Gastroesophageal sphincter (tissue), 4 donors: ENCODE measurements around the gene SGTA. TPM values are rescaled to one million over a fixed set of nuclear protein-coding genes. Genes with fewer than 3 reads are reported as not detected.

Source experiments
- ATAC-seq: fragments of 150-250 bp; one replicate; pipeline ENCODE4 v1.9.1; 2016; ENCODE audit warnings: mild to moderate bottlenecking, moderate library complexity
- H3K27ac ChIP-seq, 4 donors: fragments of 200-600 bp; sonication (generic) in 3 of 4; 1 replicate in 3 of 4; 2 replicates in 1 of 4; pipeline ENCODE4 v1.5.1; 2016 to 2019
- H3K27me3 ChIP-seq: fragments of 200-600 bp; sonication (generic); one replicate; pipeline ENCODE4 v1.5.1; 2019
- H3K36me3 ChIP-seq, 2 donors: fragments of 200-600 bp; sonication (generic); one replicate each; pipeline ENCODE4 v1.5.1; 2019; ENCODE audit warnings: control low read depth in 1 of 2
- H3K4me1 ChIP-seq, 3 donors: fragments of 200-600 bp; sonication (generic); 1 replicate in 2 of 3; 2 replicates in 1 of 3; pipeline ENCODE4 v1.5.1; 2016 to 2019; ENCODE audit warnings: control low read depth in 2 of 3
- H3K4me3 ChIP-seq, 2 donors: fragments of 200-600 bp; sonication (generic); one replicate each; pipeline ENCODE4 v1.5.1; 2019; ENCODE audit warnings: mild to moderate bottlenecking in 1 of 2, moderate library complexity in 1 of 2
- H3K9me3 ChIP-seq, 3 donors: fragments of 200-600 bp; sonication (generic); one replicate each; pipeline ENCODE4 v1.5.1; 2017 to 2019; ENCODE audit warnings: control low read depth in 2 of 3
- CTCF ChIP-seq, 4 experiments: fragments of 200-600 bp in 2 of 4; fragments of 450-650 bp in 2 of 4; sonication (generic) in 1 of 4; IDR thresholded peaks; one replicate each; pipeline ENCODE4 v1.5.1; 2017 to 2019; ENCODE audit warnings: antibody characterized with exemption in 4 of 4, mild to moderate bottlenecking in 2 of 4, moderate library complexity in 2 of 4
- EP300 ChIP-seq: sonication (generic); formaldehyde crosslinking; IDR thresholded peaks from one replicate; pipeline ENCODE4 v1.6.1; 2017; ENCODE audit warnings: antibody characterized with exemption, mild to moderate bottlenecking
- POLR2A ChIP-seq, 2 donors: fragments of 450-650 bp; IDR thresholded peaks; one replicate each; pipeline ENCODE4 v1.6.1; 2017; ENCODE audit warnings: antibody characterized with exemption in 2 of 2, mild to moderate bottlenecking in 2 of 2, moderate library complexity in 1 of 2
- POLR2AphosphoS5 ChIP-seq: sonication (generic); formaldehyde crosslinking; IDR thresholded peaks from one replicate; pipeline ENCODE4 v1.6.1; 2017; ENCODE audit warnings: antibody characterized with exemption
- whole genome bisulfite sequencing, 2 donors: methylation state at CpG; one replicate each; pipeline ENCODE4 v1.1.5; 2018; ENCODE audit warnings: low coverage in 1 of 2; 5-methylcytosine and 5-hydroxymethylcytosine counted together
- total RNA-seq, 4 donors: library from RNA; depleted of rRNA; stranded (reverse); fragments of >200 nt; gene quantifications; one replicate each; pipeline ENCODE4 v1.1.0, GENCODE V29; 2016

SGTA gene
- total RNA-seq, 4 donors from 2014 or later, result 45.3 to 65.5 (median 47.2) TPM

GRCh38 chr19:2755811-2756210, 27.3 kb downstream of the SGTA start:
- Histone ChIP-seq H3K36me3 (peaks cover 0 to 76% of the 10 kb centered on the region in 2 donors), H3K9me3 (no peaks in the 10 kb centered on the region), H3K4me3 (no peak overlapping the region), H3K27me3 (no peaks in the 10 kb centered on the region), H3K27ac (no peak overlapping the region), H3K4me1 (no peaks in the 10 kb centered on the region)
- WGBS, 2 donors, result 72 to 80% methylated on average over 4 to 7 of the region's 16 CpGs
- TF ChIP-seq POLR2AphosphoS5 (no peak), POLR2A (IDR thresholded peaks at IDR 0.05) (no peak), EP300 (no peak), CTCF (IDR thresholded peaks at IDR 0.05) (no peak)
- no peak for ATAC-seq

DNA sequence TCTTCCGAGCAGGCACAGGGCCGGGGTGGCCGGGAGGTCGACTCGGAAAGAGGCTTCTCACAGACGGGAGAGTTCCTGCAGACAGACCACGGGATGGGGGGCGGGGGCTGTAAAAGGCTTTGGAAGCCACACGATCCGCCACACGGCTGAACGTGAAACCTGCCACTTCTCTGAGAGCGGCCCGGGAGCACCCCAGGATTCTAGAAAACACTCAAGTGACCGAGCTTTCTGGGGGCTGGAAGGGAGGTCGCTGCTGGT, 27.7 kb downstream of the SGTA start:
- no peaks in the 10 kb centered on the region for H3K4me1 ChIP-seq
- no peaks in the 10 kb centered on the region for H3K9me3 ChIP-seq
- H3K4me3 ChIP-seq, result no peak overlapping the region
- no peak for ATAC-seq
- peaks cover 0 to 72% of the 10 kb centered on the region in 2 donors for H3K36me3 ChIP-seq
- WGBS, 2 donors, result no CpG with 5 or more reads among the region's 16 CpGs
- TF ChIP-seq POLR2A (IDR thresholded peaks at IDR 0.05), result no peak
- no peaks in the 10 kb centered on the region for H3K27me3 ChIP-seq
- no peak overlapping the region for H3K27ac ChIP-seq

- no peak overlapping the region for H3K27ac ChIP-seq
- peaks cover 0 to 66% of the 10 kb centered on the region in 2 donors for H3K36me3 ChIP-seq
- WGBS, 2 donors, result no CpG with 5 or more reads among the region's 43 CpGs
- H3K4me3 ChIP-seq, result no peak overlapping the region
- no peak for ATAC-seq
- H3K27me3 ChIP-seq, result no peaks in the 10 kb centered on the region
- TF ChIP-seq CTCF (IDR thresholded peaks at IDR 0.05), result no peak
- no peak for TF ChIP-seq EP300
- no peak for TF ChIP-seq POLR2AphosphoS5
- no peak for TF ChIP-seq POLR2A (IDR thresholded peaks at IDR 0.05)
- H3K4me1 ChIP-seq, result no peaks in the 10 kb centered on the region
- H3K9me3 ChIP-seq, result no peaks in the 10 kb centered on the region
These were observed 28.2 kb downstream of the SGTA start for GRCh38 chr19:2754659-2755447.

DNA sequence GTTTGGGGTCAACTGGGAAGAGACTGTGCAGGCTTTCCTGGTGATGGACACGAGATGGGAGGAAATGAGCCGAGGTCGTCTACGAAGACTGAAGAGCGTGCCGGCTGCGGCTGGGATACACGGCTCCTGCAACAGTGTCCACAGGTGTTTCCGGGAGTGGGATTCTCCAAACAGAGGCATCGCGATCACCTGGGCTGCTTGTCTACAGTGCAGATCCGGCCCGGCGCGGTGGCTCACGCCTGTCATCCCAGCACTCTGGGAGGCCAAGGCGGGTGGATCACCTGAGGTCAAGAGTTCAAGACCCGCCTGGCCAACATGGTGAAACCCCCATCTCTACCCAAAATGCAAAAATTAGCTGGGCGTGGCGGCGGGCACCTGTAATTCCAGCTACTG, 31.6 kb downstream of the SGTA start:
- Histone ChIP-seq H3K4me1 (peaks cover 0 to 8% (median 4%) of the 10 kb centered on the region in 3 donors), H3K27me3 (no peaks in the 10 kb centered on the region), H3K36me3 (peaks cover 0 to 32% of the 10 kb centered on the region in 2 donors), H3K4me3 (no peak overlapping the region), H3K27ac (no peak overlapping the region), H3K9me3 (no peaks in the 10 kb centered on the region)
- TF ChIP-seq POLR2AphosphoS5 (no peak), CTCF (IDR thresholded peaks at IDR 0.05) (no peak), EP300 (no peak), POLR2A (IDR thresholded peaks at IDR 0.05) (no peak)
- ATAC-seq, result no peak
- 69 to 100% methylated on average over 2 to 5 of the region's 21 CpGs for WGBS, 2 donors

DNA sequence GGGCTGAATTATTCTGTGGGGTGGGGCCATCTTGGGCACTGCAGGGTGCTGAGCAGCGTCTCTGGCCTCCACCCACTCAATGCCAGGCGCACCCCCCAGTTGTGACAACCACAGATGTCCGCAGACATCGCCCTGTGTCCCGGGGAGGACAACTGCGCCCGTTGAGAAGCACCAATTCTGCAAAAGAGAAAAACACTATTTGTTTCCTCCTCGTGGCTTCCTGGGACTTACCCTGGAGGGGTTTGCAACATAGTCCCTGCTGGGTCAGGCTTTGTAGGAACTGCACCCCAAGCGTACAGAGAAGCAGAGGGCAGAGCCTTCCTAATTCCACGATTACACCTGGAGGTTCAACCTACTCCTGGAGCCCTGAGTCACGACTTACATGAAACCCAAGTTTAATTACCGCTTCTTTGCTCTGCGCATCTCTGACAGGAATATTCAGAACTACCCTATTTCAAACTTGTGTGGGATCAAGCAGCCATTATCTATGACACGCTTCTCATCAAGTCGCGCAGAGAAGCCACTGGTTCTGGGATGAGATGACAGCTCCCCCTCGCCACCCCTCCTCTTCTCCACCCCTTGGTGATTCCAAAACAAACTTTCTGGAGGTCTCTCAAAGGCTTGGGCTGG, 32.1 kb downstream of the SGTA start:
- ATAC-seq, result no peak
- TF ChIP-seq POLR2AphosphoS5 (no peak), CTCF (IDR thresholded peaks at IDR 0.05) (no peak)
- Histone ChIP-seq H3K4me3 (no peak overlapping the region), H3K27me3 (no peaks in the 10 kb centered on the region), H3K4me1 (peaks cover 0 to 8% (median 4%) of the 10 kb centered on the region in 3 donors), H3K9me3 (no peaks in the 10 kb centered on the region), H3K27ac (no peak overlapping the region), H3K36me3 (peaks cover 0 to 27% of the 10 kb centered on the region in 2 donors)
- WGBS, 2 donors, result 68 to 73% methylated on average over 8 to 10 of the region's 17 CpGs
